ENCODE results near the gene CPLANE1.
"Not testable (repeated sequence)": the region's sequence is repeated elsewhere in the genome, so short reads cannot be mapped to it uniquely, and the experiment has no call there.

Gene CPLANE1

GRCh38 chr5:37121465-37121864, 127.7 kb downstream of the CPLANE1 start:
- no peak for DNase-seq (ENCODE audit: low read depth)

GRCh38 chr5:37121027-37121426, 128.1 kb downstream of the CPLANE1 start:
- DNase-seq (ENCODE audit: low read depth): no peak

GRCh38 chr5:37120270-37120669, 128.9 kb downstream of the CPLANE1 start:
- DNase-seq (ENCODE audit: low read depth): no peak

GRCh38 chr5:37116359-37116758, 132.8 kb downstream of the CPLANE1 start:
- DNase-seq (ENCODE audit: low read depth): no peak

GRCh38 chr5:37112383-37112991, 136.7 kb downstream of the CPLANE1 start:
- DNase-seq (ENCODE audit: low read depth): no peak

GRCh38 chr5:37111426-37112382, 137.5 kb downstream of the CPLANE1 start:
- no peak for DNase-seq (ENCODE audit: low read depth)

GRCh38 chr5:37110135-37110534, 139.0 kb downstream of the CPLANE1 start:
- DNase-seq (ENCODE audit: low read depth): no peak

GRCh38 chr5:37109338-37109737, 139.8 kb downstream of the CPLANE1 start:
- DNase-seq (ENCODE audit: low read depth): no peak

GRCh38 chr5:37103302-37103701, 145.9 kb downstream of the CPLANE1 start:
- no peak for DNase-seq (ENCODE audit: low read depth)

GRCh38 chr5:37099267-37099666, 149.9 kb downstream of the CPLANE1 start:
- DNase-seq (ENCODE audit: low read depth): not testable (repeated sequence)

- DNase-seq (ENCODE audit: low read depth): not testable (repeated sequence)
These were observed 155.4 kb downstream of the CPLANE1 start for GRCh38 chr5:37093795-37094194.

GRCh38 chr5:37090781-37091180, 158.4 kb downstream of the CPLANE1 start:
- DNase-seq (ENCODE audit: low read depth): no peak

- DNase-seq (ENCODE audit: low read depth): no peak
These were observed 159.0 kb downstream of the CPLANE1 start for GRCh38 chr5:37090123-37090726.

GRCh38 chr5:37088009-37088408, 161.2 kb downstream of the CPLANE1 start:
- no peak for DNase-seq (ENCODE audit: low read depth)

- no peak for DNase-seq (ENCODE audit: low read depth)
These were observed 162.6 kb downstream of the CPLANE1 start for GRCh38 chr5:37086466-37087173.

- DNase-seq (ENCODE audit: low read depth): not testable (repeated sequence)
These were observed 163.2 kb downstream of the CPLANE1 start for GRCh38 chr5:37086026-37086425.

- DNase-seq (ENCODE audit: low read depth): not testable (repeated sequence)
These were observed 166.2 kb downstream of the CPLANE1 start for GRCh38 chr5:37082977-37083376.

- no peak for DNase-seq (ENCODE audit: low read depth)
These were observed 168.5 kb downstream of the CPLANE1 start for GRCh38 chr5:37080697-37081096.

- no peak for DNase-seq (ENCODE audit: low read depth)
These were observed 172.0 kb downstream of the CPLANE1 start for GRCh38 chr5:37077146-37077545.

GRCh38 chr5:37075399-37075950, 173.7 kb downstream of the CPLANE1 start:
- DNase-seq (ENCODE audit: low read depth): no peak

- DNase-seq (ENCODE audit: low read depth): no peak
These were observed 177.1 kb downstream of the CPLANE1 start for GRCh38 chr5:37071901-37072581.
